ENCODE measurements around the gene MIDN. TPM values are rescaled to one million over a fixed set of nuclear protein-coding genes. Genes with fewer than 3 reads are reported as not detected.
A peak's percentile ranks its signal among the peaks of the same experiment; 100 is the strongest.

Gene MIDN
- total RNA-seq, 1 donor from 2014 or later, result 325 TPM

- Mint-ChIP-seq H3K4me1 (ENCODE audit: low read depth, unreplicated experiment) (peaks cover 8% of the 10 kb centered on the region), H3K4me3 (ENCODE audit: unreplicated experiment) (no peak overlapping the region), H3K9me3 (ENCODE audit: unreplicated experiment) (peaks cover 6% of the 10 kb centered on the region), H3K27me3 (ENCODE audit: unreplicated experiment) (peaks cover 17% of the 10 kb centered on the region), H3K36me3 (ENCODE audit: unreplicated experiment) (no peaks in the 10 kb centered on the region), H3K27ac (ENCODE audit: unreplicated experiment) (no peak overlapping the region)
- no peak for TF ChIP-seq CTCF (IDR thresholded peaks at IDR 0.05; ENCODE audit: partially characterized antibody, unreplicated experiment)
- no peak for DNase-seq
Observed at GRCh38 chr19:1282588-1283206, 34.3 kb downstream of the MIDN start.

DNA sequence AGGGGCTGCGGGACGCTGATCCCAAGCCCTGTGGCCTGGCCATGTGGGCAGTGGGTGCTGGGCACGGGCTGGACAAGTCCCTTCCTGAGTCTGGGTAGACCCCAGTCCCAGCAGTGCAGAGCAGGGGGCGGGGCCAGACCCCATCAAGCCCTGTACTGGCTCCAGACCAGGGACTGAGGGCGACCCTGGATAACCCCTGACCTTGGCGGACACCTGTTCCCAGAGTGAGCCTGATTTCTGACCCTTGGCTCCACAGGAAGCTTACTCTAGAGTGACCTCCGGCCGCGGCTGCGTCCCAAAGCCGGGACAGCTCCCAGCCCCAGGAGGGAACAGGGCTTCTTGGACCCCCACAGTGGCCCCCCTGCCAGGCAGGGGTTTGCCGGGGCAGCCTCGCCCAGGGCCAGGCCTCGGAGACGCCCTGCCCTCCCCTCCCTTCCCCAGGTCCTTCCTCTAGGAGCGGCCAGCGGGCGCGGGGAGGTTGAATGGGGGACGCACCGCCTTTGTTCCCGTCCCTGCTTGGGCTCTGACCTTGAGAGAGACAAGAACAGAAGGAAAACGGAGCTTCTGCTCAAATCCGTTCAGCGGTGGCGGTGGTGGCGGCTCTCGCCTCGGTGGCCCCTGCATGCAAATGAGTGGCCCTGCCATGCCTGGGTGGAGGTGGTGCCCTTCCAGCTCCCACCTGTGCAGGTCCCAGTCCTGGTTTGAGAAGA lies 35.0 kb downstream of the MIDN start:
- no peak overlapping the region for H3K4me3 Mint-ChIP-seq (ENCODE audit: unreplicated experiment)
- H3K27me3 Mint-ChIP-seq (ENCODE audit: unreplicated experiment), result peaks cover 17% of the 10 kb centered on the region

GRCh38 chr19:1283917-1284292 lies 35.5 kb downstream of the MIDN start:
- TF ChIP-seq CTCF (IDR thresholded peaks at IDR 0.05; ENCODE audit: partially characterized antibody, unreplicated experiment), result no peak
- peaks cover 8% of the 10 kb centered on the region for H3K4me1 Mint-ChIP-seq (ENCODE audit: low read depth, unreplicated experiment)
- H3K36me3 Mint-ChIP-seq (ENCODE audit: unreplicated experiment), result no peaks in the 10 kb centered on the region
- H3K9me3 Mint-ChIP-seq (ENCODE audit: unreplicated experiment), result peaks cover 6% of the 10 kb centered on the region
- H3K27ac Mint-ChIP-seq (ENCODE audit: unreplicated experiment), result peak overlapping the region; percentile 86
- no peak for DNase-seq
- peaks cover 17% of the 10 kb centered on the region for H3K27me3 Mint-ChIP-seq (ENCODE audit: unreplicated experiment)
- H3K4me3 Mint-ChIP-seq (ENCODE audit: unreplicated experiment), result no peak overlapping the region

More for the DNA sequence above, 35.0 kb downstream of the MIDN start:
- Mint-ChIP-seq H3K27ac (ENCODE audit: unreplicated experiment) (no peak overlapping the region), H3K36me3 (ENCODE audit: unreplicated experiment) (no peaks in the 10 kb centered on the region), H3K4me1 (ENCODE audit: low read depth, unreplicated experiment) (peaks cover 8% of the 10 kb centered on the region), H3K9me3 (ENCODE audit: unreplicated experiment) (peaks cover 6% of the 10 kb centered on the region)
- DNase-seq, result peak; percentile 29
- no peak for TF ChIP-seq CTCF (IDR thresholded peaks at IDR 0.05; ENCODE audit: partially characterized antibody, unreplicated experiment)

DNA sequence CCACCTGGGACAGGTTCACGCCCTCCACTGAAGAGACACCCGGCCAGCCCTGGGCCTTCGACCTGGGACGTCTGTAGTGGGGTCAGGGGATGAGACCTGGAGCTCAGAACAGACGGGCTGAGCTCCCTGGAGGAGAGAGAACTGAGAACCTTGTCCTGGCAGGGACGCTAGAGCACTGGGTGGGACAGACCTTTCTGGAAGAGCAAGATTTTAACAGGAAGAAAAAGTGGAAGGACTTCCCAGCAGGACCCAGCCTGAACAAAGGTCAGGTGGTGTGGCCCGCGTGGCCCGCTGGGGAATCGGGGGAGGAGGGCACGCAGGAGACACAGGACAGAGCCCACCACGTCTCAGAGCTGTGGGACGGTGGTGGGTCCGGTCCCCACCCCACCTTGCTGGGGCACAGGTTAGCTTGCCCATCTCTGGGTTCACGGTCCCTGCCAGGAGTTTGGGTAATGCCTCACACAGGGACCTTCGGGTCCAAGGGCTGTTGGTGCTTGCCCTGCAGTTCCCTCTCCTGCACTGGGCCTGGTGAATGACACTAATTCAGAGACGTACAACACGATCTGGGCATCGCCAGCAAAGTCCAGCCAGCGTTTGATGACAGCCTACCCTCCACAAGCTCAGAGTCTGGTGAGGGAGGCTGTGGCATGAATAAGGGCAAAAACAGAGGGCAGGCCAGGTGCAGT lies 36.1 kb downstream of the MIDN start:
- H3K9me3 Mint-ChIP-seq (ENCODE audit: unreplicated experiment), result peaks cover 6% of the 10 kb centered on the region
- peak overlapping the region; percentile 86 for H3K27ac Mint-ChIP-seq (ENCODE audit: unreplicated experiment)
- H3K4me1 Mint-ChIP-seq (ENCODE audit: low read depth, unreplicated experiment), result peaks cover 8% of the 10 kb centered on the region
- no peaks in the 10 kb centered on the region for H3K36me3 Mint-ChIP-seq (ENCODE audit: unreplicated experiment)
- peak overlapping the region; percentile 72 for H3K4me3 Mint-ChIP-seq (ENCODE audit: unreplicated experiment)
- peaks cover 17% of the 10 kb centered on the region for H3K27me3 Mint-ChIP-seq (ENCODE audit: unreplicated experiment)
- no peak for TF ChIP-seq CTCF (IDR thresholded peaks at IDR 0.05; ENCODE audit: partially characterized antibody, unreplicated experiment)
- DNase-seq, result no peak
